Kidney epithelial cell (primary cell): ENCODE results near the gene LAT. TPM values are rescaled to one million over a fixed set of nuclear protein-coding genes. Genes with fewer than 3 reads are reported as not detected.

ENCODE experiments used
- DNase-seq: peaks from one replicate; pipeline ENCODE4 v3.0.0-alpha.2; 2010; ENCODE audit warnings: low read depth
- H3K27me3 ChIP-seq: 2 replicates; pipeline ENCODE4 v1.6.0; 2011; ENCODE audit warnings: low read length; ENCODE audit not compliant: control insufficient read depth, insufficient read depth
- H3K36me3 ChIP-seq: 2 replicates; pipeline ENCODE4 v1.5.1; 2011; ENCODE audit warnings: low read length; ENCODE audit not compliant: control insufficient read depth, insufficient read depth
- H3K4me3 ChIP-seq: 2 replicates; pipeline ENCODE4 v1.5.1; 2011; ENCODE audit warnings: low read depth, mild to moderate bottlenecking, control low read depth, low read length
- total RNA-seq: library from RNA; depleted of rRNA; stranded (reverse); fragments of >200 nt; gene quantifications from 2 replicates; pipeline ENCODE4 v1.2.3, GENCODE V29; 2015
- TF ChIP-seq, protein P1 (sequence below): IDR thresholded peaks from 2 replicates; pipeline ENCODE4 v1.5.1; 2011; ENCODE audit warnings: mild to moderate bottlenecking, moderate library complexity, low read length, control low read depth, inconsistent platforms; ENCODE audit not compliant: insufficient read depth, poor library complexity, severe bottlenecking

Gene LAT
- total RNA-seq, 1 donor from 2014 or later, result 2.9 TPM

GRCh38 chr16:28986046-28986445 lies 1.2 kb downstream of the LAT start:
- Histone ChIP-seq H3K36me3 (peaks cover 10% of the 10 kb centered on the region), H3K27me3 (no peaks in the 10 kb centered on the region), H3K4me3 (no peak overlapping the region)
- TF ChIP-seq, protein P1, sequence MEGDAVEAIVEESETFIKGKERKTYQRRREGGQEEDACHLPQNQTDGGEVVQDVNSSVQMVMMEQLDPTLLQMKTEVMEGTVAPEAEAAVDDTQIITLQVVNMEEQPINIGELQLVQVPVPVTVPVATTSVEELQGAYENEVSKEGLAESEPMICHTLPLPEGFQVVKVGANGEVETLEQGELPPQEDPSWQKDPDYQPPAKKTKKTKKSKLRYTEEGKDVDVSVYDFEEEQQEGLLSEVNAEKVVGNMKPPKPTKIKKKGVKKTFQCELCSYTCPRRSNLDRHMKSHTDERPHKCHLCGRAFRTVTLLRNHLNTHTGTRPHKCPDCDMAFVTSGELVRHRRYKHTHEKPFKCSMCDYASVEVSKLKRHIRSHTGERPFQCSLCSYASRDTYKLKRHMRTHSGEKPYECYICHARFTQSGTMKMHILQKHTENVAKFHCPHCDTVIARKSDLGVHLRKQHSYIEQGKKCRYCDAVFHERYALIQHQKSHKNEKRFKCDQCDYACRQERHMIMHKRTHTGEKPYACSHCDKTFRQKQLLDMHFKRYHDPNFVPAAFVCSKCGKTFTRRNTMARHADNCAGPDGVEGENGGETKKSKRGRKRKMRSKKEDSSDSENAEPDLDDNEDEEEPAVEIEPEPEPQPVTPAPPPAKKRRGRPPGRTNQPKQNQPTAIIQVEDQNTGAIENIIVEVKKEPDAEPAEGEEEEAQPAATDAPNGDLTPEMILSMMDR, result no peak
- no peak for DNase-seq

GRCh38 chr16:28986492-28986891 lies 1.6 kb downstream of the LAT start:
- TF ChIP-seq, protein P1, result no peak
- Histone ChIP-seq H3K36me3 (peaks cover 9% of the 10 kb centered on the region), H3K27me3 (no peaks in the 10 kb centered on the region), H3K4me3 (no peak overlapping the region)
- DNase-seq, result no peak

- no peak for DNase-seq
- Histone ChIP-seq H3K4me3 (no peak overlapping the region), H3K27me3 (no peaks in the 10 kb centered on the region), H3K36me3 (peaks cover 6% of the 10 kb centered on the region)
- TF ChIP-seq, protein P1, result no peak
Observed at GRCh38 chr16:28987170-28987853, 2.5 kb downstream of the LAT start.

DNA sequence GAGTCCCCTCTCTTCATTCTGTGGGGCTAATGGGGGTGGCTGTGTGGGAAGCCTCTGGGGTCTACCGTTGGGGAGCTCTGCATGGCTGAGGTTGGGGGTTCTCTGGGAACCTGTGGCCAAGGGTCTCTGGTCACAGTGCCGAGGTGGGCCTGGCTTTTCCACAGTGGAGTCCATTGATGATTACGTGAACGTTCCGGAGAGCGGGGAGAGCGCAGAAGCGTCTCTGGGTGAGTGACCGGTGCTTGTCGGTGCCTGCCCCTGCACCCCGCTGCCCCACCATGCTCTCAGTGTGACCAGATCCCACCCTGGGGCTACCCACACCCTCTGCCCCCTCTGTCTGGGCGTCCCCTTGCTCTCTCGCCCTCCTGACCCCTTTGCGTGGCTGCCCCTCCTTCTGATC lies 4.5 kb downstream of the LAT start:
- no peak overlapping the region for H3K4me3 ChIP-seq
- H3K36me3 ChIP-seq, result peaks cover 3% of the 10 kb centered on the region
- no peak for DNase-seq
- TF ChIP-seq, protein P1, result no peak
- H3K27me3 ChIP-seq, result no peaks in the 10 kb centered on the region

- H3K36me3 ChIP-seq, result peaks cover 3% of the 10 kb centered on the region
- H3K27me3 ChIP-seq, result no peaks in the 10 kb centered on the region
- no peak overlapping the region for H3K4me3 ChIP-seq
- TF ChIP-seq, protein P1, result no peak
- no peak for DNase-seq
Observed at GRCh38 chr16:28990375-28991040, 5.7 kb downstream of the LAT start.
